ENCODE results near the gene MED25.

MED25 gene

GRCh38 chr19:49875177-49875576, 57.1 kb downstream of the MED25 start:
- no peak for DNase-seq

- peak; percentile 84 for DNase-seq
These were observed 57.9 kb downstream of the MED25 start for GRCh38 chr19:49875857-49876421.

- peak; percentile 98 for DNase-seq
These were observed 58.4 kb downstream of the MED25 start for GRCh38 chr19:49876422-49877019.

GRCh38 chr19:49877020-49877878, 59.2 kb downstream of the MED25 start, which contains the start of the genes AKT1S1 and TBC1D17:
AKT1S1 (minus strand) TSS chr19:49877355; CDS start chr19:49873295, 4,060 bp downstream.
TBC1D17 (plus strand) TSS chr19:49877702; CDS start chr19:49877724, 22 bp downstream.
- DNase-seq, result peak; percentile 98

GRCh38 chr19:49877879-49878743, 60.0 kb downstream of the MED25 start:
- DNase-seq, result no peak

GRCh38 chr19:49878744-49879070, 60.6 kb downstream of the MED25 start:
- no peak for DNase-seq

- DNase-seq, result no peak
These were observed 61.3 kb downstream of the MED25 start for GRCh38 chr19:49879243-49879963.

GRCh38 chr19:49880162-49880869, 62.2 kb downstream of the MED25 start:
- DNase-seq, result no peak

GRCh38 chr19:49881186-49881585, 63.1 kb downstream of the MED25 start:
- DNase-seq, result no peak

- no peak for DNase-seq
These were observed 63.7 kb downstream of the MED25 start for GRCh38 chr19:49881672-49882394.

GRCh38 chr19:49882643-49883042, 64.6 kb downstream of the MED25 start:
- no peak for DNase-seq

- no peak for DNase-seq
These were observed 65.0 kb downstream of the MED25 start for GRCh38 chr19:49883094-49883493.

GRCh38 chr19:49884109-49884508, 66.0 kb downstream of the MED25 start:
- no peak for DNase-seq

- DNase-seq, result no peak
These were observed 66.7 kb downstream of the MED25 start for GRCh38 chr19:49884760-49885159.

Measured in right forelimb (tissue), 1 donor.